HFFc6 (cell line): ENCODE measurements around the gene KCNC1. TPM values are rescaled to one million over a fixed set of nuclear protein-coding genes. Genes with fewer than 3 reads are reported as not detected.

Source experiments
- DNase-seq: peaks from one replicate; pipeline ENCODE4 v3.0.0-alpha.2; 2018
- H3K27ac Mint-ChIP-seq: 2 replicates; pipeline ENCODE4 v1.8.0; 2020; ENCODE audit warnings: mild to moderate bottlenecking, mixed read lengths
- H3K27me3 Mint-ChIP-seq: 2 replicates; pipeline ENCODE4 v1.8.0; 2021; ENCODE audit warnings: mild to moderate bottlenecking, moderate library complexity, mixed read lengths; ENCODE audit not compliant: insufficient read depth
- H3K36me3 Mint-ChIP-seq: 2 replicates; pipeline ENCODE4 v1.8.0; 2021; ENCODE audit warnings: low read depth, mixed read lengths
- H3K4me1 Mint-ChIP-seq: 2 replicates; pipeline ENCODE4 v1.8.0; 2020; ENCODE audit warnings: low read depth, mixed read lengths
- H3K4me3 Mint-ChIP-seq: 2 replicates; pipeline ENCODE4 v1.8.0; 2020; ENCODE audit warnings: mild to moderate bottlenecking, moderate library complexity, mixed read lengths
- H3K9me3 Mint-ChIP-seq: 2 replicates; pipeline ENCODE4 v1.8.0; 2020; ENCODE audit warnings: mild to moderate bottlenecking, mixed read lengths
- CTCF ChIP-seq: fragments of 200-600 bp; sonication (generic); IDR thresholded peaks from 2 replicates; pipeline ENCODE4 v1.5.0; 2021; ENCODE audit warnings: antibody characterized with exemption, mild to moderate bottlenecking
- total RNA-seq, 6 experiments: library from RNA; stranded (reverse); fragmentation: NEBNext Ultra II Directional; extraction: Animal tissue kit (Norgen Biotek cat#: 25700); gene quantifications; 2 replicates in 1 of 6; 3 replicates in 5 of 6; pipeline ENCODE4 v1.2.3, GENCODE V29; 2021

The KCNC1 gene
- total RNA-seq, 6 experiments from 2014 or later, result not detected

- no peak overlapping the region for H3K27ac Mint-ChIP-seq
- TF ChIP-seq CTCF, result no peak
- H3K36me3 Mint-ChIP-seq, result no peaks in the 10 kb centered on the region
- H3K4me3 Mint-ChIP-seq, result no peak overlapping the region
- no peak for DNase-seq
- H3K4me1 Mint-ChIP-seq, result peaks cover 12% of the 10 kb centered on the region
- no peaks in the 10 kb centered on the region for H3K9me3 Mint-ChIP-seq
- H3K27me3 Mint-ChIP-seq, result peaks cover 37% of the 10 kb centered on the region
Observed at GRCh38 chr11:17746096-17746495, 11.5 kb downstream of the KCNC1 start.

GRCh38 chr11:17747131-17747955 is 12.8 kb downstream of the KCNC1 start:
- peaks cover 12% of the 10 kb centered on the region for H3K4me1 Mint-ChIP-seq
- no peak overlapping the region for H3K27ac Mint-ChIP-seq
- H3K27me3 Mint-ChIP-seq, result peaks cover 35% of the 10 kb centered on the region
- DNase-seq, result no peak
- H3K9me3 Mint-ChIP-seq, result no peaks in the 10 kb centered on the region
- H3K4me3 Mint-ChIP-seq, result no peak overlapping the region
- no peaks in the 10 kb centered on the region for H3K36me3 Mint-ChIP-seq
- no peak for TF ChIP-seq CTCF

GRCh38 chr11:17748044-17748443 is 13.5 kb downstream of the KCNC1 start:
- Mint-ChIP-seq H3K4me3 (no peak overlapping the region), H3K27me3 (peaks cover 40% of the 10 kb centered on the region), H3K4me1 (peaks cover 12% of the 10 kb centered on the region), H3K9me3 (no peaks in the 10 kb centered on the region), H3K27ac (no peak overlapping the region), H3K36me3 (no peaks in the 10 kb centered on the region)
- no peak for DNase-seq
- TF ChIP-seq CTCF, result no peak

GRCh38 chr11:17748761-17749721 is 14.5 kb downstream of the KCNC1 start:
- H3K4me1 Mint-ChIP-seq, result peaks cover 5% of the 10 kb centered on the region
- no peaks in the 10 kb centered on the region for H3K36me3 Mint-ChIP-seq
- DNase-seq, result no peak
- H3K4me3 Mint-ChIP-seq, result no peak overlapping the region
- no peaks in the 10 kb centered on the region for H3K9me3 Mint-ChIP-seq
- peaks cover 38% of the 10 kb centered on the region for H3K27me3 Mint-ChIP-seq
- no peak overlapping the region for H3K27ac Mint-ChIP-seq
- no peak for TF ChIP-seq CTCF

- DNase-seq, result no peak
- peaks cover 35% of the 10 kb centered on the region for H3K27me3 Mint-ChIP-seq
- no peak overlapping the region for H3K4me3 Mint-ChIP-seq
- no peak for TF ChIP-seq CTCF
- H3K27ac Mint-ChIP-seq, result no peak overlapping the region
- H3K36me3 Mint-ChIP-seq, result no peaks in the 10 kb centered on the region
- H3K9me3 Mint-ChIP-seq, result no peaks in the 10 kb centered on the region
- no peaks in the 10 kb centered on the region for H3K4me1 Mint-ChIP-seq
Observed at GRCh38 chr11:17750013-17750800, 15.6 kb downstream of the KCNC1 start.
